ENCODE data around the gene EFNA2. TPM values are rescaled to one million over a fixed set of nuclear protein-coding genes. Genes with fewer than 3 reads are reported as not detected.
A peak's percentile ranks its signal among the peaks of the same experiment; 100 is the strongest.

EFNA2 gene
- total RNA-seq, 2 experiments from 2014 or later, result not detected

DNA sequence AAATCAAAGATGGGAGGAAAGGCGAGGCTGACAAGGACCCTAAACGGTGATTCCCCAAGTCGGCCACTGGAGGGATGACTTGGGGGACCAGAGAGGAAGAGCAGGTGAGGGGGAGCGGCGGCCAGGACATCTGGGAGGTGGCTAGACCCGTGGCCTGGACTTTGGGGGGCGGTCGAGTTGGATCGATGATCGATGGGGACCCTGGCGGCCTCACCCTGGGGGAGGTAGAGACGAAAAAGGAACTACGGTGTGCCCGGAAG lies 24.2 kb upstream of the EFNA2 start:
- H3K4me1 Mint-ChIP-seq, result peaks cover 56% of the 10 kb centered on the region
- DNase-seq (peak; percentile 42), ATAC-seq (no peak)
- no peaks in the 10 kb centered on the region for H3K27me3 Mint-ChIP-seq
- CTCF ChIA-PET, result interaction anchor here (0.8 to 2.3 kb wide), 6 partner anchors 8 to 197 kb away, joined by 3 to 17 read pairs (median 5); partner anchors contain the start of gene ATP5F1D
- peaks cover 32% of the 10 kb centered on the region for H3K36me3 Mint-ChIP-seq (ENCODE audit: low read depth)
- no peaks in the 10 kb centered on the region for H3K9me3 Mint-ChIP-seq (ENCODE audit: low read depth)
- peak overlapping the region; percentile 87 for H3K27ac Mint-ChIP-seq
- POLR2A ChIA-PET, result interaction anchor here (0.9 to 1.7 kb wide), 3 partner anchors 8 to 17 kb away, joined by 3 to 10 read pairs (median 4); partner anchors contain the start of genes CIRBP and FAM174C
- intact Hi-C loops (cut with DNase I, micrococcal nuclease), result loop anchor here in 1 of 2 experiments (1.0 to 10.0 kb wide), 3 partner anchors 14 to 833 kb away; partner anchors contain the start of genes FAM174C, GPX4, IZUMO4 and MOB3A
- H3K4me3 Mint-ChIP-seq, result peak overlapping the region; percentile 95

DNA sequence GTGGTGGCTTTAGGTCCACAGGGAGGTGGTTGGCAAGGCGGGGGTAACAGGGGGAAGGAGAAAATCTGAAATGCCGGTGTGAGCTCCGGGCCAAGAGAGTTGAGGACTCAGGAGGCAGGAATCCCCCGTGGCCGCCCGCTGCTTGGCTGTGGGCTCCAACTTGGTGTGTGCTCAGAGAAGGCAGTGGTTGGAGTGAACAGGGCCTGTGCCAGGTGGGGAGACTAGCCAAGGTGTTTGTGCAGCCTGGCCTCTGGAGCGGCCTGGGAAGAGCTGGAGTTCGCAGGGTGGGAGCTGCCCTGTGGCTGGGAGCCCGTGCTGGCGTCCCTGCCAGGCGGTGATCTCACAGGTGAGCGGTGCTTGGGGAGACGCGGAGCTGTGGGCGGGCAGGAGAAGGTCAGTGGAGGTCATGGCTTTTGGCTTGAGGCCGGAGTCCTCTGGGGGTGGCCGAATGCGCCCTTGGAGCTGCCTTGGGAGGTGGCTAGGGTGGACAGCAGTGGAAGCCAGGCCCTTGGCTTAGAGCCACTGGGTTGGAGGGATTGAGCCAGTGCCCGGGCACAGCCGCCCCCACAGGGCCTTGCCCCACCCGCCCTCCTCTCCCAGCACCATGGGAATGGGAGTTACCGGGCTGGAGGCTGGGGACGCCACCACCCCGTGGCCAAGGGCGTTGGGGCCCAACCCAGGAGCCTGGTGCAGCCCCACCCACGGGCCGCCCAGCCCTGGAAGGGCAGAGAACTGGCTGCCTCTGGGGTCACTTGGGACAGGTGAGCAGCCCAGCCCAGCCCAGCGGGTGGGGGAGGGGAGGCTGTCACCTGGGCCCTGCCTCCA lies 23.7 kb upstream of the EFNA2 start:
- Mint-ChIP-seq H3K36me3 (ENCODE audit: low read depth) (peaks cover 29% of the 10 kb centered on the region), H3K4me1 (peaks cover 57% of the 10 kb centered on the region), H3K4me3 (peak overlapping the region; percentile 95), H3K9me3 (ENCODE audit: low read depth) (no peaks in the 10 kb centered on the region), H3K27ac (peak overlapping the region; percentile 87), H3K27me3 (no peaks in the 10 kb centered on the region)
- ATAC-seq (no peak), DNase-seq (peak; percentile 60)
- POLR2A ChIA-PET, result interaction anchor here (0.9 to 1.7 kb wide), 3 partner anchors 7 to 18 kb away, joined by 3 to 10 read pairs (median 4); partner anchors contain the start of genes CIRBP and FAM174C
- CTCF ChIA-PET, result interaction anchor here (0.8 to 2.3 kb wide), 6 partner anchors 9 to 197 kb away, joined by 3 to 17 read pairs (median 5); partner anchors contain the start of gene ATP5F1D
- intact Hi-C loops (cut with DNase I, micrococcal nuclease), result loop anchor here in 1 of 2 experiments (1.0 to 10.0 kb wide), 3 partner anchors 13 to 833 kb away; partner anchors contain the start of genes FAM174C, GPX4, IZUMO4 and MOB3A

DNA sequence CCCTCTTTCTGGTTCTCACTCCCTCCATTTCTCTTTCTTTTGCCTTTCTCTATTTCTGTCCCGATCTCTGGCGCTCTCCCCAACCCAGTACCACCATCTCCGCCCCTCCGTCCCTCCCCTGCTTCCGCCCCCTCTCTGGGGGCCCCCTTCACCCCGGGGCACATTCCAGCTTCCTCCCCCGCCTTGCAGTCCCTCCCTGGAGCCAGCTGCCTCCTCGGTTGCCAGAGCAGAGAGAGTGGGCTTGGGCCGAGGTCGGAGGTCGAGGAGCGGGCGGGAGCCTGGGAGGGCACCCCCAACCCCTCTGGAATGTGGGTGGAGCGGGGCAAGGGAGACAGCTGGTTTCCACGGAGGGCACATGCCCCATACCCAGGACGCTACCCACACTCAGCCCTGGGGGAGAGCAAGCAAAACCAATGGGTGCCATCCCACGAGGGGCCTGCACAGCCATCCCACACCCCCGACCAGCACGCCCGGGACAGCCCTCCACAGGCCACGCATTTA lies 23.0 kb upstream of the EFNA2 start:
- H3K36me3 Mint-ChIP-seq (ENCODE audit: low read depth), result peaks cover 25% of the 10 kb centered on the region
- peak overlapping the region; percentile 47 for H3K4me3 Mint-ChIP-seq
- DNase-seq, result no peak
- intact Hi-C loops (cut with DNase I, micrococcal nuclease), result loop anchor here in 1 of 2 experiments (10.0 kb wide), 1 partner anchor 832 kb away; the partner anchor contains the start of genes IZUMO4 and MOB3A
- no peaks in the 10 kb centered on the region for H3K9me3 Mint-ChIP-seq (ENCODE audit: low read depth)
- POLR2A ChIA-PET, result no interaction called here
- ATAC-seq, result no peak
- H3K27ac Mint-ChIP-seq, result peak overlapping the region; percentile 34
- no peaks in the 10 kb centered on the region for H3K27me3 Mint-ChIP-seq
- peaks cover 58% of the 10 kb centered on the region for H3K4me1 Mint-ChIP-seq
- CTCF ChIA-PET, result interaction anchor here (1.0 to 7.2 kb wide), 4 partner anchors 9 to 21 kb away, joined by 5 to 163 read pairs (median 11); partner anchors contain the start of gene ATP5F1D

DNA sequence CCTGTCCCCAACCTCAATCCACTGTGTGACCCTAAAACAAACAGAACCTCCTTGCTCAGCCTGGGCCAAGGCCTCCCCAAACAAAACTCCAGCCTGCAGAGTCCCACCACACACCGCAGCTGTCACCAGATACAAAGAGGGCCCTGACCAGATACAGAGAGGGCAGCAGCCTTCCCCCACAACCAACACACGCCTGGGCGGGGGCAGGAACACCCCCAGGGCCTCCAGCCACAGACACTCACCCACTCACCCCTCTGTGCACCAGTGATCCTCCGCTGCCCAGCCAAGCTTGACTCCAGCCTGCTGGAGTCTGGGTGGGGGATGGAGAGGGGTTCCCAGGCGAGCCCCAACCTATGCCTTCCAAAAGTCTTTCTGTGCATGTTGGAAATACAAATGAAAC lies 22.5 kb upstream of the EFNA2 start:
- peaks cover 20% of the 10 kb centered on the region for H3K36me3 Mint-ChIP-seq (ENCODE audit: low read depth)
- POLR2A ChIA-PET, result interaction anchor here (2.0 kb wide), 1 partner anchor 19 kb away, joined by 5 read pairs; no protein-coding TSS in a partner anchor
- DNase-seq, result no peak
- ATAC-seq, result no peak
- H3K27ac Mint-ChIP-seq, result no peak overlapping the region
- peaks cover 56% of the 10 kb centered on the region for H3K4me1 Mint-ChIP-seq
- intact Hi-C loops (cut with DNase I, micrococcal nuclease), result loop anchor here in 1 of 2 experiments (10.0 kb wide), 1 partner anchor 832 kb away; the partner anchor contains the start of genes IZUMO4 and MOB3A
- H3K9me3 Mint-ChIP-seq (ENCODE audit: low read depth), result no peaks in the 10 kb centered on the region
- H3K27me3 Mint-ChIP-seq, result no peaks in the 10 kb centered on the region
- CTCF ChIA-PET, result interaction anchor here (1.2 to 7.2 kb wide), 2 partner anchors 10 to 18 kb away, joined by 3 to 163 read pairs; no protein-coding TSS in a partner anchor
- peak overlapping the region; percentile 47 for H3K4me3 Mint-ChIP-seq

DNA sequence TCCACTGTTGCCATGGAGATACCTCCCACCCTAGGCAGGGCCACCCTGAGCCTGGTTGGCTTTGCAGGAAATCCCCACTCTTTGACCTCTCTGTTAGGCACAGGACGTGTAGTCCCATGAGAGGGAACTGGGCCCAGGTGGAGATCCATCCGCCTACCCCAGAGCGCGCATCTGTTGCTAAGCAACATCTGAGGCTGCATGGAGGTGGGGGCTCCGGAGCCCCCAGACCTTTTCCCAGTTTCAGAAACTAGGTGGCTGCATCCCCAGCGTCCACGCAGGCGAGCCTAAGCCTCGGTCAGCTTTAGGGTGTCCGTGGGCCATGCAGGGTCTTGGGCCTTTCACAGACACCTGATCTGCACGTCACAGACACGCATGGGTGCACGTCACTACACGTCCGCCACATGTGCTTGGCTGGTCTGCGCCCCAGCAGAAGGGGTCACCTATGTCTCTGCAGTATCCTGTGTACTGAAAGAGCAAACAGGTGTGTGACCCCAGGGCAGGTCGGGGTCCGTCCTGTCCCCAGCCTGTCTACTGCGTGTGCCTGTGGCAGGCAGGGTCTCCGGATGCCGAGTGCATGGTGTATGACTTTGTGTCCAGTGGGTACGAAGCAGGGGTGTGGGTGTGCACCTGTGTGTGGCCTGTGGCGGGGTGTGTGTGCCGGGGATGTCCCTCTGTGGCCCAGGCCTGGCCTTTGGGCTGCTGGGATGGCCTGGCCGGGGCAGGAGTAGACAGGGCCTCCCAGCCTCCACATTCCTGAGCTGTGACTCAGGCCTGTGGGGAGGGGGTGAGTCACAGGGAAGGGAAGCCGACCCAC lies 20.7 kb upstream of the EFNA2 start:
- intact Hi-C loops (cut with DNase I, micrococcal nuclease), result loop anchor here in 1 of 2 experiments (5.0 to 10.0 kb wide), 2 partner anchors 597 to 830 kb away; partner anchors contain the start of genes IZUMO4, KLF16 and MOB3A
- H3K27me3 Mint-ChIP-seq, result no peaks in the 10 kb centered on the region
- ChIA-PET CTCF (interaction anchor here (1.6 to 7.2 kb wide), 3 partner anchors 11 to 189 kb away, joined by 6 to 163 read pairs (median 18); no protein-coding TSS in a partner anchor), POLR2A (interaction anchor here (0.6 to 2.0 kb wide), 3 partner anchors 21 to 152 kb away, joined by 3 to 36 read pairs (median 5); no protein-coding TSS in a partner anchor)
- DNase-seq (no peak), ATAC-seq (no peak)
- peak overlapping the region; percentile 33 for H3K4me3 Mint-ChIP-seq
- peaks cover 48% of the 10 kb centered on the region for H3K4me1 Mint-ChIP-seq
- no peaks in the 10 kb centered on the region for H3K9me3 Mint-ChIP-seq (ENCODE audit: low read depth)
- peaks cover 12% of the 10 kb centered on the region for H3K36me3 Mint-ChIP-seq (ENCODE audit: low read depth)
- peak overlapping the region; percentile 25 for H3K27ac Mint-ChIP-seq

DNA sequence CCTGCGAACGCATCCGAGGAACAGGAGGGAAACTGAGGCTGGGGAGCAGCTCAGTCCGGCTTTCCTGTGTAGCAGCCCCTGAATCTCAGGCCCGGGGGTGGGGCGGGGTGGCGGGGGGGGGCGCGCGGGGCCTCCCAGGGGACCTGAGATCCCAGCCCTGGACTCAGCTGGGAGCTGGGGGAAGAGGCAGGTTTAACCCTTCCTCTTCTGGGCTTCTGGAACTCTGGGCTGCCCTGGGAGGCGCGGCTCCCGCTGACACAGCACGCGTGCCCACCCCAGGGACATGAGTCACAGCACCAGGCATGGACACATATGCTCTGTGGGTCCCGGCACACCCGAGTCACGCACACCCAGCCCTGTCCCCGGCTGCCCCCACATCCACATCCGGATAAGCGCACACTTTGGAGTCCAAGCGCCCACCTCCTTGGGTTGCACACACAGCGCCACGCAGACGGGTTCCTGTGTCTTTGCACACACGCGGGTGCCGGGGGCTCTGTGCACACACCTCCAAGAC lies 20.0 kb upstream of the EFNA2 start:
- ATAC-seq, result peak; percentile 1
- Mint-ChIP-seq H3K9me3 (ENCODE audit: low read depth) (no peaks in the 10 kb centered on the region), H3K27ac (no peak overlapping the region), H3K36me3 (ENCODE audit: low read depth) (peaks cover 19% of the 10 kb centered on the region), H3K27me3 (no peaks in the 10 kb centered on the region), H3K4me1 (peaks cover 53% of the 10 kb centered on the region), H3K4me3 (peak overlapping the region; percentile 17)
- ChIA-PET CTCF (interaction anchor here (1.0 to 7.2 kb wide), 5 partner anchors 12 to 189 kb away, joined by 3 to 163 read pairs (median 9); partner anchors contain the start of gene ATP5F1D), POLR2A (interaction anchor here (1.1 to 1.8 kb wide), 2 partner anchors 19 to 21 kb away, joined by 3 to 36 read pairs; no protein-coding TSS in a partner anchor)
- DNase-seq, result peak; percentile 65
- intact Hi-C loops (cut with DNase I, micrococcal nuclease), result loop anchor here (1.0 to 10.0 kb wide), 5 partner anchors 16 to 829 kb away; partner anchors contain the start of genes IZUMO4 (in 1 of the 2), KLF16 (in 1 of the 2), MOB3A (in 1 of the 2) and POLR2E (in 1 of the 2)

DNA sequence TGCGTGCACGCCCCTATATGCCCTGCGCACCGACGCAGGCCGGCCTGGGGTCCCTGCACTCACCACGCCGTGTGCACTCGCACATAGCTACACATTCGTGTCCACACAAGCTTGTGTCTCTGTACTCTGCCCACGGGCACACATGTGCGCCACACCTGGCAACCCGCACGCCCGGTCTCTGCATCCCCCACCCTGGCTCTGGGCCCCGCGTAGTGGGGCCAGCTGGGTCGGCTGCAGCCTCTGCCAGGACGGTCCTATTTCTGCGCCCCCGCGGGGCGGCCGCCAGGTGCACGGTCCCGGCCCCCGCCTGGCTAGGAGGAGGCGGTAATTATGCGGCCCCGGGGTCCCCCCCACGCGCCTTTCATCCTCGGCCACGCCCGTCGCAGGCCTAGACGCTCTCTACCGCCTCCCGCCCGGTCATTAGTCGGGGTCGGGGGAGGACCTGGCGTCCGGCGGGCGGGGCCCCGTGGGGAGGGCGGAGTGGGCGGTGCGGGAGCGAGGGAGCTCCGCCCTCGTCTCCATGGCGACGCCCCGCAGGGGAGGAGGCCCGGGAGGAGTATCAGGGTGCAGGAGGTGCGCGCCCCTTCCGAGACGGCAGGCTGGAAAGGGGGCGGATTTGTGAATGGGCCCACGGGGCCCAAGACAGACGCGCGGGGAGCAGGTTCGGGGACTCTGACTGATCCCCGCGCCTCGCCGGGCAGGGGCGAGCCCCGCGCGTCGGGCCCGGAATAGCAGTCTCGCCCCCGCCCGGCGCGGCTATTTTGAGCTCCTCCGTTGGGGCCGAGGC lies 19.4 kb upstream of the EFNA2 start:
- CTCF ChIA-PET, result interaction anchor here (0.6 to 7.2 kb wide), 9 partner anchors 9 to 190 kb away, joined by 3 to 163 read pairs (median 6); partner anchors contain the start of genes ATP5F1D and FAM174C
- intact Hi-C loops (cut with DNase I, micrococcal nuclease), result loop anchor here (1.0 to 10.0 kb wide), 5 partner anchors 17 to 828 kb away; partner anchors contain the start of genes IZUMO4 (in 1 of the 2), KLF16 (in 1 of the 2), MOB3A (in 1 of the 2) and POLR2E (in 1 of the 2)
- peaks cover 24% of the 10 kb centered on the region for H3K36me3 Mint-ChIP-seq (ENCODE audit: low read depth)

DNA sequence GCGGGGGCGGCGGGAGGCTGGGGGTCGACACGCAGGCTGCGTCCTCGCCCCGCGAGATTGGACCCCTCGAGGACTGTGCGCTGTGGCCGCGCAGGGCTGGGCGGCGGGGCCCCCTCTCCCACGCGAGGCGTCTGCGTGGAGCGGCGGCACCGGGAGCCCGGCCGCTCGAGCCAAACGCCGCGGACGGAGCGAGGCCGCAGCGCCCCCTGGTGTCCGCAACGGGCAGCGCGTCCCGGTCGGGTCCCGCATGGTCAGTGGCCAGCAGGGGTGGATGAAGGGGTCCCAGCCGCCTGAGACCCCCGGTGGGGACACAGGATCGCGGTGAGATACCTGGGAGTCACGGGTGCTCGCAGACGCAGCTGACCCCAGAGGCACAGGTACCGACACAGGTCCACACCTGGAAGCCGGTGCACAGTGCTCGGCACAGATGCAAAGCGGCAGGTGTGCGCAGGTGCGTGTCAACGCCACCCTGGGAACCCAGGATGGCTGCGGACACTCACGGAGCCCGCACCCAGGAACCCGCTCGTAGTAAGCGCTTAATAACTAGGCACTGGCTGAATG lies 18.7 kb upstream of the EFNA2 start:
- ATAC-seq (no peak), DNase-seq (peak; percentile 80)
- ChIA-PET POLR2A (interaction anchor here (0.9 to 1.8 kb wide), 4 partner anchors 8 to 23 kb away, joined by 3 to 36 read pairs (median 4); partner anchors contain the start of gene FAM174C), CTCF (interaction anchor here (0.6 to 7.2 kb wide), 5 partner anchors 8 to 42 kb away, joined by 3 to 163 read pairs (median 9); partner anchors contain the start of genes ATP5F1D and FAM174C)
- peaks cover 26% of the 10 kb centered on the region for H3K36me3 Mint-ChIP-seq (ENCODE audit: low read depth)
- H3K27ac Mint-ChIP-seq, result peak overlapping the region; percentile 55
- H3K27me3 Mint-ChIP-seq, result no peaks in the 10 kb centered on the region
- no peaks in the 10 kb centered on the region for H3K9me3 Mint-ChIP-seq (ENCODE audit: low read depth)
- peak overlapping the region; percentile 45 for H3K4me3 Mint-ChIP-seq
- H3K4me1 Mint-ChIP-seq, result peaks cover 58% of the 10 kb centered on the region
- intact Hi-C loops (cut with DNase I, micrococcal nuclease), result loop anchor here (1.0 to 10.0 kb wide), 5 partner anchors 18 to 828 kb away; partner anchors contain the start of genes IZUMO4 (in 1 of the 2), KLF16 (in 1 of the 2), MOB3A (in 1 of the 2) and POLR2E (in 1 of the 2)

More for the DNA sequence above, 19.4 kb upstream of the EFNA2 start:
- POLR2A ChIA-PET, result interaction anchor here (0.9 to 1.8 kb wide), 5 partner anchors 9 to 22 kb away, joined by 3 to 36 read pairs (median 4); partner anchors contain the start of gene FAM174C
- H3K27me3 Mint-ChIP-seq, result no peaks in the 10 kb centered on the region
- no peak overlapping the region for H3K27ac Mint-ChIP-seq
- H3K4me1 Mint-ChIP-seq, result peaks cover 58% of the 10 kb centered on the region
- peak; percentile 30 for ATAC-seq
- H3K4me3 Mint-ChIP-seq, result peak overlapping the region; percentile 38
- DNase-seq, result peak; percentile 91
- H3K9me3 Mint-ChIP-seq (ENCODE audit: low read depth), result no peaks in the 10 kb centered on the region
